ENCODE measurements around the gene IRX5. TPM values are rescaled to one million over a fixed set of nuclear protein-coding genes. Genes with fewer than 3 reads are reported as not detected.

Gene IRX5
- total and polyA plus RNA-seq, 8 donors, result 0.75 to 15.2 (median 3.5) TPM; not detected in 1

- WGBS, 5 donors, result 93 to 95% (median 94%) methylated on average over 13 of the region's 13 CpGs
- Histone ChIP-seq H3K27ac (no peak overlapping the region), H3K4me3 (no peak overlapping the region), H3K27me3 (no peaks in the 10 kb centered on the region), H3K36me3 (no peaks in the 10 kb centered on the region), H3K9me3 (no peaks in the 10 kb centered on the region), H3K4me1 (no peaks in the 10 kb centered on the region)
- intact Hi-C loops (cut with DNase I; ENCODE audit: low total_unique reads), result no loop called here
- TF ChIP-seq POLR2A (IDR thresholded peaks at IDR 0.05), result no peak
- no peak for TF ChIP-seq EP300 (IDR thresholded peaks at IDR 0.05)
- no peak for TF ChIP-seq CTCF (IDR thresholded peaks at IDR 0.05)
- no peak for TF ChIP-seq POLR2AphosphoS5 (IDR thresholded peaks at IDR 0.05)
- DNase-seq, result no peak
Observed at GRCh38 chr16:54976651-54977200, 46.1 kb downstream of the IRX5 start.

GRCh38 chr16:54977211-54977610 is 46.5 kb downstream of the IRX5 start:
- no peak for DNase-seq
- Histone ChIP-seq H3K4me3 (no peak overlapping the region), H3K36me3 (no peaks in the 10 kb centered on the region), H3K27me3 (no peaks in the 10 kb centered on the region), H3K27ac (no peak overlapping the region), H3K9me3 (no peaks in the 10 kb centered on the region), H3K4me1 (no peaks in the 10 kb centered on the region)
- intact Hi-C loops (cut with DNase I; ENCODE audit: low total_unique reads), result no loop called here
- TF ChIP-seq EP300 (IDR thresholded peaks at IDR 0.05), result no peak
- TF ChIP-seq POLR2AphosphoS5 (IDR thresholded peaks at IDR 0.05), result no peak
- no peak for TF ChIP-seq POLR2A (IDR thresholded peaks at IDR 0.05)
- TF ChIP-seq CTCF (IDR thresholded peaks at IDR 0.05), result no peak
- WGBS, 5 donors, result 60 to 78% (median 64%) methylated on average over 4 of the region's 4 CpGs

GRCh38 chr16:54980821-54981220 is 50.2 kb downstream of the IRX5 start:
- Histone ChIP-seq H3K4me1 (no peaks in the 10 kb centered on the region), H3K27ac (no peak overlapping the region), H3K4me3 (no peak overlapping the region), H3K36me3 (no peaks in the 10 kb centered on the region), H3K9me3 (no peaks in the 10 kb centered on the region), H3K27me3 (no peaks in the 10 kb centered on the region)
- WGBS, 5 donors, result 71 to 91% (median 77%) methylated on average over 4 to 5 of the region's 5 CpGs
- TF ChIP-seq CTCF (IDR thresholded peaks at IDR 0.05) (no peak), POLR2A (IDR thresholded peaks at IDR 0.05) (no peak), POLR2AphosphoS5 (IDR thresholded peaks at IDR 0.05) (no peak), EP300 (IDR thresholded peaks at IDR 0.05) (no peak)
- intact Hi-C loops (cut with DNase I; ENCODE audit: low total_unique reads), result no loop called here
- no peak for DNase-seq

All from stomach (tissue), 9 donors.